SK-N-SH (cell line): ENCODE measurements around the gene EFCC1. TPM values are rescaled to one million over a fixed set of nuclear protein-coding genes. Genes with fewer than 3 reads are reported as not detected.

Experiments used
- CTCF ChIA-PET: fragments of 300-600, 350-600 bp; formaldehyde crosslinking; extraction: SDS; loops from one replicate; lab custom pipeline; 2021; lab: Yijun Ruan, JAX
- POLR2A ChIA-PET: fragments of 350-600 bp; sonication (Branson Sonifier 250); formaldehyde crosslinking; extraction: SDS; loops from one replicate; lab custom pipeline; 2020; ENCODE audit warnings: antibody characterized with exemption, inconsistent platforms; lab: Yijun Ruan, JAX
- DNase-seq: peaks from one replicate; pipeline ENCODE4 v3.0.0; 2012
- H2AFZ ChIP-seq: fragments of 200-600 bp; sonication (generic); 2 replicates; pipeline ENCODE4 v1.8.1; 2016; ENCODE audit warnings: antibody characterized with exemption, mild to moderate bottlenecking, low read depth
- H3F3A ChIP-seq: fragments of 200-600 bp; sonication (generic); replicated peaks from 2 replicates; pipeline ENCODE3; 2016; ENCODE audit warnings: antibody characterized with exemption, mild to moderate bottlenecking; ENCODE audit not compliant: insufficient read depth
- H3K27ac ChIP-seq, 2 experiments: fragments of 200-500 bp in 1 of 2; fragments of 200-600 bp in 1 of 2; sonication (Bioruptor generic) in 1 of 2; sonication (generic), shearing (Covaris generic) in 1 of 2; 2 replicates each; pipeline versions ENCODE4 v1.5.1 to v1.6.1; 2014 to 2016; ENCODE audit warnings: low read depth in 2 of 2, inconsistent platforms in 1 of 2, low read length in 1 of 2, mild to moderate bottlenecking in 1 of 2, mixed read lengths in 1 of 2
- H3K27me3 ChIP-seq: fragments of 200-600 bp; sonication (generic), shearing (Covaris generic); 2 replicates; pipeline ENCODE4 v1.6.1; 2016; ENCODE audit warnings: mixed run types; ENCODE audit not compliant: insufficient read depth
- H3K36me3 ChIP-seq, 2 experiments: fragments of 200-500 bp in 1 of 2; fragments of 200-600 bp in 1 of 2; sonication (Bioruptor generic) in 1 of 2; sonication (generic) in 1 of 2; replicated peaks in 1 of 2; 2 replicates each; pipeline versions ENCODE3 to v1.5.1; 2014 to 2016; ENCODE audit warnings: low read length in 1 of 2, mild to moderate bottlenecking in 1 of 2; ENCODE audit not compliant: insufficient read depth in 2 of 2, control insufficient read depth in 1 of 2
- H3K4me1 ChIP-seq, 2 experiments: fragments of 200-500 bp in 1 of 2; fragments of 200-600 bp in 1 of 2; sonication (Bioruptor generic) in 1 of 2; sonication (generic), shearing (Covaris generic) in 1 of 2; 2 replicates each; pipeline versions ENCODE4 v1.5.1 to v1.6.1; 2014 to 2016; ENCODE audit warnings: low read depth in 1 of 2, low read length in 1 of 2, mixed run types in 1 of 2; ENCODE audit not compliant: insufficient read depth in 2 of 2, control insufficient read depth in 1 of 2
- H3K4me2 ChIP-seq: fragments of 200-600 bp; sonication (generic), shearing (Covaris generic); 2 replicates; pipeline ENCODE4 v1.6.1; 2017; ENCODE audit warnings: mixed run types
- H3K4me3 ChIP-seq, 2 experiments: fragments of 200-500 bp in 1 of 2; fragments of 200-600 bp in 1 of 2; sonication (Bioruptor generic) in 1 of 2; sonication (generic), shearing (Covaris generic) in 1 of 2; 2 replicates each; pipeline versions ENCODE4 v1.5.1 to v1.8.1; 2014 to 2016; ENCODE audit warnings: low read depth in 2 of 2, inconsistent platforms in 1 of 2, low read length in 1 of 2, mild to moderate bottlenecking in 1 of 2, mixed read lengths in 1 of 2, moderate library complexity in 1 of 2
- H3K79me2 ChIP-seq: fragments of 200-600 bp; sonication (generic); 2 replicates; pipeline ENCODE4 v1.8.1; 2017; ENCODE audit warnings: mild to moderate bottlenecking; ENCODE audit not compliant: insufficient read depth
- H3K9ac ChIP-seq: fragments of 200-600 bp; sonication (generic); 2 replicates; pipeline ENCODE4 v1.6.1; 2017; ENCODE audit warnings: mixed run types
- H3K9me2 ChIP-seq: fragments of 200-600 bp; sonication (generic); 2 replicates; pipeline ENCODE4 v1.6.1; 2017; ENCODE audit warnings: mixed run types
- H3K9me3 ChIP-seq: fragments of 200-600 bp; sonication (generic); 2 replicates; pipeline ENCODE4 v1.6.1; 2017; ENCODE audit warnings: mixed run types, mild to moderate bottlenecking, moderate library complexity
- H4K20me1 ChIP-seq: fragments of 200-600 bp; sonication (generic); 2 replicates; pipeline ENCODE4 v1.6.1; 2017; ENCODE audit warnings: mild to moderate bottlenecking, mixed run types; ENCODE audit not compliant: insufficient read depth
- FOSL2 ChIP-seq: IDR thresholded peaks from 2 replicates; pipeline ENCODE4 v1.4.0; 2012; ENCODE audit warnings: low read depth, mild to moderate bottlenecking, moderate library complexity, borderline replicate concordance
- GATA2 ChIP-seq: sonication (generic); formaldehyde crosslinking; IDR thresholded peaks from 2 replicates; pipeline ENCODE4 v1.5.0; 2020; ENCODE audit warnings: mild to moderate bottlenecking, missing genetic modification reagents
- MAX ChIP-seq: IDR thresholded peaks from 2 replicates; pipeline ENCODE4 v1.4.0; 2012; ENCODE audit warnings: low read depth
- NRF1 ChIP-seq: IDR thresholded peaks from 2 replicates; pipeline ENCODE4 v1.6.1; 2012; ENCODE audit warnings: low read depth, mild to moderate bottlenecking, low read length
- PBX3 ChIP-seq: IDR thresholded peaks from 2 replicates; pipeline ENCODE4; 2012
- RAD21 ChIP-seq: IDR thresholded peaks from 2 replicates; pipeline ENCODE4 v1.6.1; 2012; ENCODE audit warnings: mild to moderate bottlenecking, low read length
- RCOR1 ChIP-seq: fragments of 150-350 bp; IDR thresholded peaks from 2 replicates; pipeline ENCODE4 v1.6.1; 2017; ENCODE audit warnings: antibody characterized with exemption, low read length
- SMC3 ChIP-seq: IDR thresholded peaks from 2 replicates; pipeline ENCODE4 v1.6.1; 2012; ENCODE audit warnings: low read depth, low read length, improper control_type of control experiment
- TAF1 ChIP-seq: IDR thresholded peaks from 2 replicates; pipeline ENCODE4 v1.6.1; 2012; ENCODE audit warnings: low read depth, mild to moderate bottlenecking, low read length, moderate library complexity, borderline replicate concordance
- TEAD4 ChIP-seq: IDR thresholded peaks from 2 replicates; pipeline ENCODE4 v1.4.0; 2012; ENCODE audit warnings: mild to moderate bottlenecking, borderline replicate concordance; ENCODE audit not compliant: insufficient read depth
- USF2 ChIP-seq: fragments of 150-350 bp; IDR thresholded peaks from 2 replicates; pipeline ENCODE4 v1.6.1; 2017; ENCODE audit warnings: antibody characterized with exemption, low read length, low read depth, borderline replicate concordance
- YY1 ChIP-seq: IDR thresholded peaks from 2 replicates; pipeline ENCODE4 v1.4.0; 2012; ENCODE audit warnings: low read depth, mild to moderate bottlenecking
- ZBTB33 ChIP-seq: IDR thresholded peaks from 2 replicates; pipeline ENCODE4 v1.4.0; 2012; ENCODE audit warnings: low read depth, borderline replicate concordance
- WGBS: methylation state at CpG from one replicate; pipeline ENCODE4 v1.1.6; 2017; ENCODE audit warnings: low lambda C conversion rate; 5-methylcytosine and 5-hydroxymethylcytosine counted together
- polyA plus RNA-seq, 3 experiments: library from polyadenylated mRNA; depleted of rRNA; stranded (reverse); fragments of >200 nt; gene quantifications; 2 replicates each; pipeline ENCODE4 v1.2.3, GENCODE V29; 2012

Gene EFCC1
- polyA plus RNA-seq, 1 of the 3 experiments (the other 2 are of a cell fraction), result not detected

GRCh38 chr3:129002573-129003569 lies 1.8 kb downstream of the EFCC1 start:
- Histone ChIP-seq H3K9ac (no peak overlapping the region), H3K79me2 (no peaks in the 10 kb centered on the region), H3K36me3 (no peaks in the 10 kb centered on the region), H3K9me2 (no peaks in the 10 kb centered on the region), H4K20me1 (no peaks in the 10 kb centered on the region), H3K4me3 (no peak overlapping the region; a peak in 1 of 4 replicates), H3K27ac (no peak overlapping the region), H3K4me2 (no peak overlapping the region), H3K4me1 (peaks cover 0 to 2% of the 10 kb centered on the region in 2 experiments; a peak in 1 of 4 replicates), H3K27me3 (peaks cover 49% of the 10 kb centered on the region), H2AFZ (no peak overlapping the region), H3F3A (no peaks in the 10 kb centered on the region), H3K9me3 (no peaks in the 10 kb centered on the region)
- ChIA-PET CTCF (interaction anchor here (1.0 to 3.3 kb wide), 10 partner anchors 9 to 243 kb away, joined by 3 to 22 read pairs (median 8); partner anchors contain the start of gene CFAP92), POLR2A (no interaction called here)
- WGBS, result 23% methylated on average over 20 of the region's 28 CpGs
- no peak for DNase-seq
- no peak for TF ChIP-seq RCOR1
- no peak for TF ChIP-seq YY1
- no peak for TF ChIP-seq ZBTB33
- TF ChIP-seq MAX, result no peak
- TF ChIP-seq PBX3, result no peak

- CTCF ChIA-PET, result interaction anchor here (1.0 to 3.3 kb wide), 11 partner anchors 9 to 242 kb away, joined by 3 to 22 read pairs (median 7); partner anchors contain the start of gene CFAP92
Observed at GRCh38 chr3:129003578-129004112, 2.5 kb downstream of the EFCC1 start.

More at GRCh38 chr3:129003578-129004112, 2.5 kb downstream of the EFCC1 start:
- no peaks in the 10 kb centered on the region for H3K36me3 ChIP-seq
- peaks cover 49% of the 10 kb centered on the region for H3K27me3 ChIP-seq
- H3K27ac ChIP-seq, result no peak overlapping the region
- H3K4me2 ChIP-seq, result no peak overlapping the region
- TF ChIP-seq FOSL2 (no peak), USF2 (no peak), TEAD4 (no peak), GATA2 (CRISPR knock-in tag) (no peak), TAF1 (no peak), SMC3 (peak; percentile 26; the same call in 1 of the 2 replicates), RAD21 (peak; percentile 28; the same call in 1 of the 2 replicates), NRF1 (peak; percentile 23; the same call in 1 of the 2 replicates)
- POLR2A ChIA-PET, result no interaction called here
- H3F3A ChIP-seq, result no peaks in the 10 kb centered on the region
- no peaks in the 10 kb centered on the region for H4K20me1 ChIP-seq
- WGBS, result 4% methylated on average over 20 of the region's 55 CpGs
- DNase-seq, result peak; percentile 80
- H3K9ac ChIP-seq, result no peak overlapping the region
- H3K4me3 ChIP-seq, result peak overlapping the region in 1 of 2 experiments; percentile 27; a peak in 1 of 4 replicates
- H3K79me2 ChIP-seq, result no peaks in the 10 kb centered on the region
- no peaks in the 10 kb centered on the region for H3K9me2 ChIP-seq
- H3K4me1 ChIP-seq, result peaks cover 0 to 2% of the 10 kb centered on the region in 2 experiments; a peak in 1 of 4 replicates
- no peak overlapping the region for H2AFZ ChIP-seq
- H3K9me3 ChIP-seq, result no peaks in the 10 kb centered on the region
